ENCODE measurements around the gene TAPBP.

- TF ChIP-seq ZNF24 (IDR thresholded peaks at IDR 0.05) (no peak), CTCF (IDR thresholded peaks at IDR 0.05 in 2 of 3, conservative IDR thresholded peaks at IDR 0.05 in 1 of 3; ENCODE audit: insufficient read depth in 2 of 3, low read depth in 1 of 3, low read length in 3 of 3) (no peak), TAF9B (IDR thresholded peaks at IDR 0.05; ENCODE audit: partially characterized antibody) (no peak), JUN (IDR thresholded peaks at IDR 0.05; ENCODE audit: borderline replicate concordance, low read depth, low read length) (no peak), JUN (CRISPR knock-in tag; IDR thresholded peaks at IDR 0.05; ENCODE audit: borderline replicate concordance) (no peak), ZBED1 (IDR thresholded peaks at IDR 0.05) (no peak), ESRRA (IDR thresholded peaks at IDR 0.05; ENCODE audit: borderline replicate concordance, low read depth) (no peak), STAT5B (CRISPR knock-in tag; IDR thresholded peaks at IDR 0.05) (no peak), FOS (IDR thresholded peaks at IDR 0.05; ENCODE audit: extremely low read depth, insufficient read length) (no peak), HOXB6 (CRISPR knock-in tag; IDR thresholded peaks at IDR 0.05; ENCODE audit: borderline replicate concordance) (no peak), POLR2AphosphoS5 (IDR thresholded peaks at IDR 0.05; ENCODE audit: control insufficient read depth, insufficient read depth, low read depth, low read length) (no peak), SREBF2 (CRISPR knock-in tag; IDR thresholded peaks at IDR 0.05) (no peak), PHF8 (IDR thresholded peaks at IDR 0.05; ENCODE audit: borderline replicate concordance, low read length) (no peak)
These were observed 35.5 kb downstream of the TAPBP start for GRCh38 chr6:33278392-33278741.

All from K562 (cell line).